ENCODE measurements around the gene RNF181. TPM values are rescaled to one million over a fixed set of nuclear protein-coding genes. Genes with fewer than 3 reads are reported as not detected.

RNF181 gene
- total and polyA plus RNA-seq, 2 of the 13 experiments (the other 11 are each of a cell fraction or from before 2014, with no cell fraction given), result 224 to 578 TPM

DNA sequence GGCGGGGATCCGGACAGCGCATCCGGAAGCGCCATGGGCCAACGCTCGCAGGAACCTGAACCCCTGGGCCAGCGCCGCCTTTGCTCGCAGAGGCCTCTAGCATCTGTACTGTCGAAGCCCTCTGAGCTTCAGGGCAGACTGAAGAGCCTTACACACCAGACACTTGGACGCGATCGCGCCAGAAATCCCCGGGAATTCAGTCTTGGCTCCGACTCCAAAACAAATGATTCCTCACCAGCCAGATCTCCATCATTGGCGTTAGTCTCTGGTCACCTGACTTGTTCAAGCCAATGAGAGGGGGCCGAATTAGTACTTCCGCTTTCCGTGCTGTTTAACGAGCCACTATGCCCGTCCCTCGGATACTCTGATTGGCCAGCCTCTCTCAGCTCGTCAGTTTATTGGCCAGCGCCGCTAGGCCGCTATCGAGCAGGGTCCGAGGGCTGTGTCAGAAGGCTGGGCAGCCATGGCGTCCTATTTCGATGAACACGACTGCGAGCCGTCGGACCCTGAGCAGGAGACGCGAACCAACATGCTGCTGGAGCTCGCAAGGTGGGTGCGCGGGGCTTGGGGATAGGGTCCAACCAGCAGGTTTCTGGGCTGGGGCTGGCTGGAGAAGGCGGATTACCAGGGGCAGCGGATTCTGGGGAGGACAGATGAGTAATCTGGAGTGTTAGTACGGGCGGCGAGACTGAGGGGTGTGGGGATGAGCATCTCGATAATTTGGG lies at the start of gene RNF181 (continued):
- TF ChIP-seq, protein P1, sequence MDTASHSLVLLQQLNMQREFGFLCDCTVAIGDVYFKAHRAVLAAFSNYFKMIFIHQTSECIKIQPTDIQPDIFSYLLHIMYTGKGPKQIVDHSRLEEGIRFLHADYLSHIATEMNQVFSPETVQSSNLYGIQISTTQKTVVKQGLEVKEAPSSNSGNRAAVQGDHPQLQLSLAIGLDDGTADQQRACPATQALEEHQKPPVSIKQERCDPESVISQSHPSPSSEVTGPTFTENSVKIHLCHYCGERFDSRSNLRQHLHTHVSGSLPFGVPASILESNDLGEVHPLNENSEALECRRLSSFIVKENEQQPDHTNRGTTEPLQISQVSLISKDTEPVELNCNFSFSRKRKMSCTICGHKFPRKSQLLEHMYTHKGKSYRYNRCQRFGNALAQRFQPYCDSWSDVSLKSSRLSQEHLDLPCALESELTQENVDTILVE (CRISPR knock-in tag; IDR thresholded peaks at IDR 0.05), result no peak; the same call in 1 of the 2 replicates
- peak; percentile 72; the same call in 1 of the 3 replicates for TF ChIP-seq MXI1 (IDR thresholded peaks at IDR 0.05; ENCODE audit: borderline replicate concordance, low read depth, low read length)
- TF ChIP-seq, protein P2, sequence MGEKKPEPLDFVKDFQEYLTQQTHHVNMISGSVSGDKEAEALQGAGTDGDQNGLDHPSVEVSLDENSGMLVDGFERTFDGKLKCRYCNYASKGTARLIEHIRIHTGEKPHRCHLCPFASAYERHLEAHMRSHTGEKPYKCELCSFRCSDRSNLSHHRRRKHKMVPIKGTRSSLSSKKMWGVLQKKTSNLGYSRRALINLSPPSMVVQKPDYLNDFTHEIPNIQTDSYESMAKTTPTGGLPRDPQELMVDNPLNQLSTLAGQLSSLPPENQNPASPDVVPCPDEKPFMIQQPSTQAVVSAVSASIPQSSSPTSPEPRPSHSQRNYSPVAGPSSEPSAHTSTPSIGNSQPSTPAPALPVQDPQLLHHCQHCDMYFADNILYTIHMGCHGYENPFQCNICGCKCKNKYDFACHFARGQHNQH (CRISPR knock-in tag; IDR thresholded peaks at IDR 0.05), result no peak; the same call in none of the 2 replicates
- TF ChIP-seq, protein P3, sequence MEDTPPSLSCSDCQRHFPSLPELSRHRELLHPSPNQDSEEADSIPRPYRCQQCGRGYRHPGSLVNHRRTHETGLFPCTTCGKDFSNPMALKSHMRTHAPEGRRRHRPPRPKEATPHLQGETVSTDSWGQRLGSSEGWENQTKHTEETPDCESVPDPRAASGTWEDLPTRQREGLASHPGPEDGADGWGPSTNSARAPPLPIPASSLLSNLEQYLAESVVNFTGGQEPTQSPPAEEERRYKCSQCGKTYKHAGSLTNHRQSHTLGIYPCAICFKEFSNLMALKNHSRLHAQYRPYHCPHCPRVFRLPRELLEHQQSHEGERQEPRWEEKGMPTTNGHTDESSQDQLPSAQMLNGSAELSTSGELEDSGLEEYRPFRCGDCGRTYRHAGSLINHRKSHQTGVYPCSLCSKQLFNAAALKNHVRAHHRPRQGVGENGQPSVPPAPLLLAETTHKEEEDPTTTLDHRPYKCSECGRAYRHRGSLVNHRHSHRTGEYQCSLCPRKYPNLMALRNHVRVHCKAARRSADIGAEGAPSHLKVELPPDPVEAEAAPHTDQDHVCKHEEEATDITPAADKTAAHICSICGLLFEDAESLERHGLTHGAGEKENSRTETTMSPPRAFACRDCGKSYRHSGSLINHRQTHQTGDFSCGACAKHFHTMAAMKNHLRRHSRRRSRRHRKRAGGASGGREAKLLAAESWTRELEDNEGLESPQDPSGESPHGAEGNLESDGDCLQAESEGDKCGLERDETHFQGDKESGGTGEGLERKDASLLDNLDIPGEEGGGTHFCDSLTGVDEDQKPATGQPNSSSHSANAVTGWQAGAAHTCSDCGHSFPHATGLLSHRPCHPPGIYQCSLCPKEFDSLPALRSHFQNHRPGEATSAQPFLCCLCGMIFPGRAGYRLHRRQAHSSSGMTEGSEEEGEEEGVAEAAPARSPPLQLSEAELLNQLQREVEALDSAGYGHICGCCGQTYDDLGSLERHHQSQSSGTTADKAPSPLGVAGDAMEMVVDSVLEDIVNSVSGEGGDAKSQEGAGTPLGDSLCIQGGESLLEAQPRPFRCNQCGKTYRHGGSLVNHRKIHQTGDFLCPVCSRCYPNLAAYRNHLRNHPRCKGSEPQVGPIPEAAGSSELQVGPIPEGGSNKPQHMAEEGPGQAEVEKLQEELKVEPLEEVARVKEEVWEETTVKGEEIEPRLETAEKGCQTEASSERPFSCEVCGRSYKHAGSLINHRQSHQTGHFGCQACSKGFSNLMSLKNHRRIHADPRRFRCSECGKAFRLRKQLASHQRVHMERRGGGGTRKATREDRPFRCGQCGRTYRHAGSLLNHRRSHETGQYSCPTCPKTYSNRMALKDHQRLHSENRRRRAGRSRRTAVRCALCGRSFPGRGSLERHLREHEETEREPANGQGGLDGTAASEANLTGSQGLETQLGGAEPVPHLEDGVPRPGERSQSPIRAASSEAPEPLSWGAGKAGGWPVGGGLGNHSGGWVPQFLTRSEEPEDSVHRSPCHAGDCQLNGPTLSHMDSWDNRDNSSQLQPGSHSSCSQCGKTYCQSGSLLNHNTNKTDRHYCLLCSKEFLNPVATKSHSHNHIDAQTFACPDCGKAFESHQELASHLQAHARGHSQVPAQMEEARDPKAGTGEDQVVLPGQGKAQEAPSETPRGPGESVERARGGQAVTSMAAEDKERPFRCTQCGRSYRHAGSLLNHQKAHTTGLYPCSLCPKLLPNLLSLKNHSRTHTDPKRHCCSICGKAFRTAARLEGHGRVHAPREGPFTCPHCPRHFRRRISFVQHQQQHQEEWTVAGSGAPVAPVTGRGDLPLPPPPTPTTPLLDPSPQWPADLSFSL (CRISPR knock-in tag; IDR thresholded peaks at IDR 0.05), result no peak
- no peak for TF ChIP-seq FOXM1 (CRISPR knock-in tag; IDR thresholded peaks at IDR 0.05)
- TF ChIP-seq AGO2 (optimal IDR thresholded peaks at IDR 0.05; ENCODE audit: low read depth, low read length), result peak; percentile 96
- TF ChIP-seq STAG1 (CRISPR knock-in tag; IDR thresholded peaks at IDR 0.05), result peak; percentile 14; the same call in 1 of the 2 replicates
- TF ChIP-seq ZFP82 (CRISPR knock-in tag; IDR thresholded peaks at IDR 0.05; ENCODE audit: borderline replicate concordance), result peak; percentile 16; the same call in 1 of the 2 replicates
- no peak for TF ChIP-seq FOXK2 (IDR thresholded peaks at IDR 0.05)
- TF ChIP-seq, protein P4, sequence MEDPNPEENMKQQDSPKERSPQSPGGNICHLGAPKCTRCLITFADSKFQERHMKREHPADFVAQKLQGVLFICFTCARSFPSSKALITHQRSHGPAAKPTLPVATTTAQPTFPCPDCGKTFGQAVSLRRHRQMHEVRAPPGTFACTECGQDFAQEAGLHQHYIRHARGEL (CRISPR knock-in tag; IDR thresholded peaks at IDR 0.05), result no peak
- TF ChIP-seq ZNF430 (CRISPR knock-in tag; IDR thresholded peaks at IDR 0.05), result peak; percentile 91; the same call in 1 of the 2 replicates
- TF ChIP-seq CBX5 (CRISPR knock-in tag; IDR thresholded peaks at IDR 0.05; ENCODE audit: borderline replicate concordance), result no peak
- TF ChIP-seq MAZ (IDR thresholded peaks at IDR 0.05; ENCODE audit: borderline replicate concordance, low read depth, low read length), result no peak
- TF ChIP-seq MAZ (CRISPR knock-in tag; IDR thresholded peaks at IDR 0.05; ENCODE audit: low read depth), result peak; percentile 88
- TF ChIP-seq, protein P5, sequence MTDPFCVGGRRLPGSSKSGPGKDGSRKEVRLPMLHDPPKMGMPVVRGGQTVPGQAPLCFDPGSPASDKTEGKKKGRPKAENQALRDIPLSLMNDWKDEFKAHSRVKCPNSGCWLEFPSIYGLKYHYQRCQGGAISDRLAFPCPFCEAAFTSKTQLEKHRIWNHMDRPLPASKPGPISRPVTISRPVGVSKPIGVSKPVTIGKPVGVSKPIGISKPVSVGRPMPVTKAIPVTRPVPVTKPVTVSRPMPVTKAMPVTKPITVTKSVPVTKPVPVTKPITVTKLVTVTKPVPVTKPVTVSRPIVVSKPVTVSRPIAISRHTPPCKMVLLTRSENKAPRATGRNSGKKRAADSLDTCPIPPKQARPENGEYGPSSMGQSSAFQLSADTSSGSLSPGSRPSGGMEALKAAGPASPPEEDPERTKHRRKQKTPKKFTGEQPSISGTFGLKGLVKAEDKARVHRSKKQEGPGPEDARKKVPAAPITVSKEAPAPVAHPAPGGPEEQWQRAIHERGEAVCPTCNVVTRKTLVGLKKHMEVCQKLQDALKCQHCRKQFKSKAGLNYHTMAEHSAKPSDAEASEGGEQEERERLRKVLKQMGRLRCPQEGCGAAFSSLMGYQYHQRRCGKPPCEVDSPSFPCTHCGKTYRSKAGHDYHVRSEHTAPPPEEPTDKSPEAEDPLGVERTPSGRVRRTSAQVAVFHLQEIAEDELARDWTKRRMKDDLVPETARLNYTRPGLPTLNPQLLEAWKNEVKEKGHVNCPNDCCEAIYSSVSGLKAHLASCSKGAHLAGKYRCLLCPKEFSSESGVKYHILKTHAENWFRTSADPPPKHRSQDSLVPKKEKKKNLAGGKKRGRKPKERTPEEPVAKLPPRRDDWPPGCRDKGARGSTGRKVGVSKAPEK (CRISPR knock-in tag; IDR thresholded peaks at IDR 0.05; ENCODE audit: borderline replicate concordance), result peak; percentile 22; the same call in 1 of the 2 replicates
- TF ChIP-seq ZNF773 (CRISPR knock-in tag; IDR thresholded peaks at IDR 0.05; ENCODE audit: borderline replicate concordance), result no peak; the same call in 1 of the 2 replicates
- no peak for TF ChIP-seq ZNF329 (CRISPR knock-in tag; IDR thresholded peaks at IDR 0.05; ENCODE audit: low read depth)
